ELF-1 (cell line): ENCODE results near the gene FOXG1.

Source experiments
- DNase-seq: peaks from one replicate; pipeline ENCODE4 v3.0.0-alpha.2; 2016; ENCODE audit warnings: low read depth, low spot score

FOXG1 gene

GRCh38 chr14:28761438-28762291 is 4.9 kb upstream of the FOXG1 start:
- DNase-seq, result no peak

- no peak for DNase-seq
Measured at GRCh38 chr14:28762303-28762954, 4.2 kb upstream of the FOXG1 start.

GRCh38 chr14:28762955-28763326 is 3.6 kb upstream of the FOXG1 start:
- DNase-seq, result no peak

GRCh38 chr14:28763751-28764256 is 2.8 kb upstream of the FOXG1 start:
- DNase-seq, result no peak

GRCh38 chr14:28764257-28765160 is 2.1 kb upstream of the FOXG1 start:
- DNase-seq, result peak; percentile 24

GRCh38 chr14:28765169-28765830 is 1.3 kb upstream of the FOXG1 start:
- peak; percentile 27 for DNase-seq

DNA sequence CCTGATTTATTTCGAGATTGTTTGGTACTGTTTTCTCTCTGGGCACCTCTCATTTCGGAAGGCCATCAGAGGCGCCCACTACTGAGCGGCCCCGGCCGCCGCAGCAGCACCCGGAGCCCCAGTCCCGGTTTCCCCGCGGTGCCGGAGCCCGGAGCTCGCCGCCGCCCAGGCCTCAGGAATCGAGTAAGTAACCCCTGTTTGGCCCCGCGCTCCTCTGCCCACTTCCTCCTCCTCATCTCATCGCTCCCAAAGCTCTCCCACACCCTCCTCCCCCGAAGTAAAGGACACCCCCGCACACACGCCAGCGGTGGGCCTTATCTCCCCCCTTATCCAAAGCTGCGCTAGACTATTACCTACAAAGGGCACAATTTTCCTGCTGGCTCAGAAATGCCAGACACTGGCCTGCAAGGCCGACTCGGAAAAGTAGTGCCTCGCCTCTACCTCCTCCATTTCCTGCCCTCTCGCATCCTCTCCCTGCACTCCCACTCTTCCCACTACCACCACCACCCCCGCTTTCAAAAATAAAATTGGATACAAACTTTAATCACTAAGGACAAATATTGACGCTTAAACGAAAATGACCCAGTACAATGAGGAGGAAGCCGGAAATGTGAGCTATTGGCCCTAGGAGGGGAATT is 637 bp upstream of the FOXG1 start:
- DNase-seq, result peak; percentile 67

- no peak for DNase-seq
Measured at GRCh38 chr14:28767030-28767852, 654 bp downstream of the FOXG1 start.

DNA sequence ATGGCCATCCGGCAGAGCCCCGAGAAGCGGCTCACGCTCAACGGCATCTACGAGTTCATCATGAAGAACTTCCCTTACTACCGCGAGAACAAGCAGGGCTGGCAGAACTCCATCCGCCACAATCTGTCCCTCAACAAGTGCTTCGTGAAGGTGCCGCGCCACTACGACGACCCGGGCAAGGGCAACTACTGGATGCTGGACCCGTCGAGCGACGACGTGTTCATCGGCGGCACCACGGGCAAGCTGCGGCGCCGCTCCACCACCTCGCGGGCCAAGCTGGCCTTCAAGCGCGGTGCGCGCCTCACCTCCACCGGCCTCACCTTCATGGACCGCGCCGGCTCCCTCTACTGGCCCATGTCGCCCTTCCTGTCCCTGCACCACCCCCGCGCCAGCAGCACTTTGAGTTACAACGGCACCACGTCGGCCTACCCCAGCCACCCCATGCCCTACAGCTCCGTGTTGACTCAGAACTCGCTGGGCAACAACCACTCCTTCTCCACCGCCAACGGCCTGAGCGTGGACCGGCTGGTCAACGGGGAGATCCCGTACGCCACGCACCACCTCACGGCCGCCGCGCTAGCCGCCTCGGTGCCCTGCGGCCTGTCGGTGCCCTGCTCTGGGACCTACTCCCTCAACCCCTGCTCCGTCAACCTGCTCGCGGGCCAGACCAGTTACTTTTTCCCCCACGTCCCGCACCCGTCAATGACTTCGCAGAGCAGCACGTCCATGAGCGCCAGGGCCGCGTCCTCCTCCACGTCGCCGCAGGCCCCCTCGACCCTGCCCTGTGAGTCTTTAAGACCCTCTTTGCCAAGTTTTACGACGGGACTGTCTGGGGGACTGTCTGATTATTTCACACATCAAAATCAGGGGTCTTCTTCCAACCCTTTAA is 1.5 kb downstream of the FOXG1 start:
- peak; percentile 84 for DNase-seq

GRCh38 chr14:28769276-28769880 is 2.8 kb downstream of the FOXG1 start:
- no peak for DNase-seq

DNA sequence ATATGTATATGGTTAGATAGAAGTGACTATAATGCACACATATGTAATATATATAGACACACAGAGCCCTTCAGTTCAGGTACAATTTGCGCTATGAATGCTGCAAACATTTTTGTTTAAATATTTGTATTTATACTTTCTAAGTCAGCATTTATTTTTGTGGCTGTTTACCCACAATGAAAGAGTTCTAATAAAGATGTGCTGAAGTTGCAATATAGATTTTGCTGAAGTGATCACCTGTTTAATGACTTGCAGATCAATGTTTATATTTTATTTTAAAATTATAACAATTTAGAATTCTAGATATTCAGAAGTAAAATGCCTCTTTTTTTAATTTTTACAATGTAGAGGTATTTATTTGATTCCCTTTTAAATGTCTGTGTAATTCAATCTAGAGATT is 3.5 kb downstream of the FOXG1 start:
- DNase-seq, result no peak

- no peak for DNase-seq
Measured at GRCh38 chr14:28770630-28771029, 4.0 kb downstream of the FOXG1 start.

- no peak for DNase-seq
Measured at GRCh38 chr14:28771168-28771567, 4.6 kb downstream of the FOXG1 start.

GRCh38 chr14:28772613-28773012 is 6.0 kb downstream of the FOXG1 start:
- DNase-seq, result peak; percentile 19

DNA sequence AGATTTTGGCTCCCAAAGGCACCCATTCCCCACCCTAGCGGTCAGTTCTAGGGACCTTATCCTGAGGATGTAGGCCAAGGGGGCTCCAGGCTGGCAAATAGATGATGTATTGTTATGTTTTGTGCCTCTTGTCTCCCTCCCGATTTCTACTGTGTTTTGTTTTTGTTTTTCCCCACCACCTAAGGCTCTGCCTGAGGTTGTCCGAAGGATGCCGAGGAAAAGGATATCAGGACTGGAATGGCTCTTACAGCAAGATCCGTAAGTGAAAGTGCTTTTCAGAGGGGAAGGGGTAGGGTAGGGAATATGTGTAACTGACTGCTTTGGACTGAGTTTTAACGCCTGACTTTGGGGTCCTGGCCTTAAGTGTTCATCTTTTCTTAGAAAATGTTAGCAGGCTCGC is 6.6 kb downstream of the FOXG1 start:
- no peak for DNase-seq

DNA sequence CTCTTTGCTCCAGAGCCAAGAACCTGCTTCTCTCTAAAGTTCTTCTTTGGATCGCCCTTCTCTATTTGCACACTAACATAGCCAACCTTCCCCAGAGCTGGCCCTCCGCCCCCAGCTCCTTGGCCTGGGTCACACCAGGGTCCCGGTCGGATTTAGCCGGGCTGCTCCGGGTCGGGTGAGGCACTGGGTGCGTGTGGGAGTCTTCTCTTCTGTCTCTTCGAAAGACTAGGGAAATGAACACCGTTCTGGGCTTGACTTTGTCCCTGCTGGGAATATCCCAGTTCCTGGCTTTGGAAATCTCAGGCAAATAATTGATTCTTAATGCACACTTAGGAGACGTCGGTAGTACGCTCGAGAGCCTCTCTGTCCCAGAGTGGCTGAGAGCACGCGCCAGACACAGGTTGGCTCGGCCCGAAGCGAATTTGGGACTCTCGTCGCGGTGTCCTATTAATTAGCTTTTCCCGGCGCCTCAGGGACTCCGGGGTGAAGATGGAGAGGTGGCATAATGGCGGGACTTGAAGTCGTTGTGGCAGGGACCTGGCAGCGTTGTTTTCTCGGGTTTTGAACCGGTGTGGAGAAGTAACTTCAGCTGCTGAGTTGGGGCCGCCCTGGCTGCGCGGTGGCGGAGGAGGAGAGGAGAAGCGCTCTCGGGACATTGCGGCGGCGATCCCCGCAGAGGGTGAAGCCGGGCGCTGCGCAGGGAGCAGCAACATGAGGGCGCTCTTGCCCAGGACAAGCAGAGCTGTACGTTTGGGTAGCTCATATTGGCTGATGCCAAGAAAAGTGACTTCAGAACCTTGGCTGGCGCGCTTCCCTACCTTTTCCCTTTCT is 7.5 kb downstream of the FOXG1 start:
- DNase-seq, result peak; percentile 84
